Prostate gland (tissue), 2 donors: ENCODE data around the gene FOXD2. TPM values are rescaled to one million over a fixed set of nuclear protein-coding genes. Genes with fewer than 3 reads are reported as not detected.

Source experiments
- DNase-seq: peaks from one replicate; pipeline ENCODE4 v3.0.0-alpha.2; 2019; ENCODE audit warnings: low spot score
- H3K27ac ChIP-seq, 2 donors: fragments of 200-600 bp; sonication (generic); 2 replicates each; pipeline ENCODE4 v1.5.1; 2017 to 2019
- H3K27me3 ChIP-seq: fragments of 200-600 bp; sonication (generic); replicated peaks from 2 replicates; pipeline ENCODE4 v1.5.1; 2019; ENCODE audit not compliant: insufficient read depth
- H3K36me3 ChIP-seq, 2 donors: fragments of 200-600 bp; sonication (generic); 1 replicate in 1 of 2; 2 replicates in 1 of 2; pipeline versions ENCODE4 v1.5.1 to v1.8.1; 2017 to 2019
- H3K4me1 ChIP-seq: fragments of 200-600 bp; sonication (generic); replicated peaks from 2 replicates; pipeline ENCODE4 v1.5.1; 2019
- H3K4me3 ChIP-seq, 2 donors: fragments of 200-600 bp; sonication (generic); 2 replicates each; pipeline ENCODE4 v1.5.1; 2017 to 2019
- H3K9me3 ChIP-seq: fragments of 200-600 bp; sonication (generic); 2 replicates; pipeline ENCODE4 v1.5.1; 2017
- CTCF ChIP-seq, 4 experiments: fragments of 200-600 bp in 2 of 4; fragments of 450-650 bp in 2 of 4; sonication (generic) in 2 of 4; IDR thresholded peaks; 1 replicate in 3 of 4; 2 replicates in 1 of 4; pipeline ENCODE4 v1.5.1; 2016 to 2019; ENCODE audit warnings: antibody characterized with exemption in 4 of 4, mild to moderate bottlenecking in 2 of 4, moderate library complexity in 2 of 4
- POLR2A ChIP-seq: fragments of 450-650 bp; IDR thresholded peaks from one replicate; pipeline ENCODE4 v1.6.1; 2016; ENCODE audit warnings: antibody characterized with exemption, mild to moderate bottlenecking
- POLR2AphosphoS5 ChIP-seq: sonication (generic); formaldehyde crosslinking; IDR thresholded peaks from one replicate; pipeline ENCODE4 v1.6.1; 2017; ENCODE audit warnings: antibody characterized with exemption
- WGBS: methylation state at CpG from one replicate; pipeline ENCODE4 v1.1.5; 2018; 5-methylcytosine and 5-hydroxymethylcytosine counted together
- intact Hi-C: fragments of 100-400 bp; cut with DNase I; formaldehyde crosslinking; loops from one replicate; pipeline ENCODE4 v1.14.2; 2022
- total RNA-seq, 2 donors: library from RNA; depleted of rRNA; stranded (reverse); fragments of >200 nt; gene quantifications; one replicate each; pipeline ENCODE4 v1.1.0, GENCODE V29; 2016

The FOXD2 gene
- total RNA-seq, 2 donors from 2014 or later = 1.2 to 1.8 TPM

GRCh38 chr1:47420547-47420946, 17.3 kb upstream of the FOXD2 start:
- Histone ChIP-seq H3K9me3 (no peaks in the 10 kb centered on the region), H3K4me1 (no peaks in the 10 kb centered on the region), H3K27me3 (peaks cover 10% of the 10 kb centered on the region), H3K36me3 (no peaks in the 10 kb centered on the region), H3K4me3 (no peak overlapping the region), H3K27ac (no peak overlapping the region)
- TF ChIP-seq CTCF (IDR thresholded peaks at IDR 0.05) = no peak
- no peak for TF ChIP-seq POLR2AphosphoS5
- no peak for TF ChIP-seq POLR2A
- WGBS = 74% methylated on average over 4 of the region's 4 CpGs
- DNase-seq = no peak
- intact Hi-C loops = loop anchor here (5.0 kb wide), 1 partner anchor 228 kb away; the partner anchor contains the start of gene PDZK1IP1

- Histone ChIP-seq H3K9me3 (no peaks in the 10 kb centered on the region), H3K27ac (no peak overlapping the region), H3K27me3 (no peaks in the 10 kb centered on the region), H3K36me3 (no peaks in the 10 kb centered on the region), H3K4me1 (no peaks in the 10 kb centered on the region), H3K4me3 (no peak overlapping the region)
- TF ChIP-seq POLR2A (no peak), POLR2AphosphoS5 (no peak), CTCF (IDR thresholded peaks at IDR 0.05) (no peak)
- WGBS = 42% methylated on average over 2 of the region's 2 CpGs
- DNase-seq = no peak
- intact Hi-C loops = loop anchor here (5.0 kb wide), 1 partner anchor 232 kb away; the partner anchor contains the start of gene PDZK1IP1
These were observed 14.0 kb upstream of the FOXD2 start for GRCh38 chr1:47423872-47424271.

GRCh38 chr1:47424336-47424982, 13.4 kb upstream of the FOXD2 start:
- H3K4me3 ChIP-seq = no peak overlapping the region
- H3K27me3 ChIP-seq = no peaks in the 10 kb centered on the region
- TF ChIP-seq POLR2AphosphoS5 = peak; percentile 24
- TF ChIP-seq POLR2A = no peak
- TF ChIP-seq CTCF (IDR thresholded peaks at IDR 0.05) = peak in 3 of 4 experiments; percentile 59 to 72 (median 71)
- no peaks in the 10 kb centered on the region for H3K36me3 ChIP-seq
- DNase-seq = peak; percentile 22
- H3K27ac ChIP-seq = no peak overlapping the region
- no peaks in the 10 kb centered on the region for H3K4me1 ChIP-seq
- 5% methylated on average over 6 of the region's 6 CpGs for WGBS
- intact Hi-C loops = loop anchor here (5.0 kb wide), 1 partner anchor 232 kb away; the partner anchor contains the start of gene PDZK1IP1
- no peaks in the 10 kb centered on the region for H3K9me3 ChIP-seq

GRCh38 chr1:47431534-47431933, 6.3 kb upstream of the FOXD2 start:
- peaks cover 21% of the 10 kb centered on the region for H3K27me3 ChIP-seq
- 100% methylated on average over 1 of the region's 1 CpG for WGBS
- H3K36me3 ChIP-seq = no peaks in the 10 kb centered on the region
- no peaks in the 10 kb centered on the region for H3K9me3 ChIP-seq
- no peak overlapping the region for H3K27ac ChIP-seq
- H3K4me3 ChIP-seq = no peak overlapping the region
- no peak for TF ChIP-seq POLR2A
- TF ChIP-seq CTCF (IDR thresholded peaks at IDR 0.05) = no peak
- no peak for TF ChIP-seq POLR2AphosphoS5
- intact Hi-C loops = loop anchor here (5.0 kb wide), 1 partner anchor 296 kb away; no protein-coding TSS in a partner anchor
- no peaks in the 10 kb centered on the region for H3K4me1 ChIP-seq
- DNase-seq = no peak
